ENCODE results near the gene PER3. TPM values are rescaled to one million over a fixed set of nuclear protein-coding genes. Genes with fewer than 3 reads are reported as not detected.

PER3 gene
- total RNA-seq, 4 donors from 2014 or later: 6.7 to 21.0 (median 8.9) TPM

DNA sequence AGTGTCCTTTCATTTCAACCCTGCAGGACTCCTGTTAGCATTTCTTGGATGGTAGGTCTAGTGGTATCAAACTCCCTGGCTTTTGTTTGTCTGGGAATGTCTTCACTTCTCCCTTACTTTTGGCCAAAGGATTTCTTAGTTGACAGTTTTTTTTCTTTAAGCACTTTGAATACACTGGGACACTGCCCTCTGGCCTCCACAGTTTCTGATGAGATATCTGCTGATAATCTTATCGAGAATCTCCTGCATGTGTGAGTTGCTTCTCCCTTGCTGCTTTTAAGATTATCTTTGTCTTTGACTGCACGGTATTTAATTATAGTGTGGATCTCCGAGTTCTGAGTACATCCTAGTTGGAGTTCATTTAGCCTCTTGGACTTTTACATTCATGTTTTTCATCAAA, 55.4 kb downstream of the PER3 start:
- H3K36me3 ChIP-seq: peaks cover 0 to 100% (median 26%) of the 10 kb centered on the region in 3 donors

DNA sequence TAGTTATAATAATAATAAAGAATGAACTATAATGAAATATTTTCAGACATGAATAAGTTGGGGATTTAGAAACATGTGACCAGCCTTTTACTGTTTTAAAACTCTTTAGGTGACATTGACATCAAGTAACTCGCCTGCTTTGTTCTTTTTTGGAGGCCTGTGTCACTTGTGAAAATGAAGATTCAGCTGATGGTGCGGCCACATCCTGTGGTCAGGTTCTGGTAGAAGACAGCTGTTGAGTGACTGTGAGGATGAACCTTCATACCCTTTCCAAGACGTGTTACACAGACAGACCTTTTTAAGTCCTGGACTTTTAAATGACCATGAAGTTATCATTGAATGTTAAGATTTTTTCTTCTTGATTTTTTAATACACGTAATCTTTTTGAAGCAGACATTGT, 58.4 kb downstream of the PER3 start:
- intact Hi-C loops (cut with DNase I): no loop called here
- TF ChIP-seq, protein P1, sequence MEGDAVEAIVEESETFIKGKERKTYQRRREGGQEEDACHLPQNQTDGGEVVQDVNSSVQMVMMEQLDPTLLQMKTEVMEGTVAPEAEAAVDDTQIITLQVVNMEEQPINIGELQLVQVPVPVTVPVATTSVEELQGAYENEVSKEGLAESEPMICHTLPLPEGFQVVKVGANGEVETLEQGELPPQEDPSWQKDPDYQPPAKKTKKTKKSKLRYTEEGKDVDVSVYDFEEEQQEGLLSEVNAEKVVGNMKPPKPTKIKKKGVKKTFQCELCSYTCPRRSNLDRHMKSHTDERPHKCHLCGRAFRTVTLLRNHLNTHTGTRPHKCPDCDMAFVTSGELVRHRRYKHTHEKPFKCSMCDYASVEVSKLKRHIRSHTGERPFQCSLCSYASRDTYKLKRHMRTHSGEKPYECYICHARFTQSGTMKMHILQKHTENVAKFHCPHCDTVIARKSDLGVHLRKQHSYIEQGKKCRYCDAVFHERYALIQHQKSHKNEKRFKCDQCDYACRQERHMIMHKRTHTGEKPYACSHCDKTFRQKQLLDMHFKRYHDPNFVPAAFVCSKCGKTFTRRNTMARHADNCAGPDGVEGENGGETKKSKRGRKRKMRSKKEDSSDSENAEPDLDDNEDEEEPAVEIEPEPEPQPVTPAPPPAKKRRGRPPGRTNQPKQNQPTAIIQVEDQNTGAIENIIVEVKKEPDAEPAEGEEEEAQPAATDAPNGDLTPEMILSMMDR (IDR thresholded peaks at IDR 0.05): no peak
- TF ChIP-seq POLR2A (IDR thresholded peaks at IDR 0.05): no peak
- no peaks in the 10 kb centered on the region for H3K4me1 ChIP-seq
- DNase-seq: no peak
- H3K9me3 ChIP-seq: peaks cover 0 to 9% (median 0%) of the 10 kb centered on the region in 3 donors
- 79 to 86% methylated on average over 4 of the region's 4 CpGs for WGBS, 2 donors
- no peak overlapping the region for H3K27ac ChIP-seq
- peaks cover 0 to 83% (median 14%) of the 10 kb centered on the region in 3 donors for H3K36me3 ChIP-seq
- H3K27me3 ChIP-seq: no peaks in the 10 kb centered on the region
- no peak overlapping the region for H3K4me3 ChIP-seq

More for the DNA sequence above, 55.4 kb downstream of the PER3 start:
- WGBS, 2 donors: 95% methylated on average over 3 of the region's 3 CpGs
- TF ChIP-seq, protein P1 (IDR thresholded peaks at IDR 0.05): no peak
- TF ChIP-seq POLR2A (IDR thresholded peaks at IDR 0.05): no peak
- Histone ChIP-seq H3K4me1 (no peaks in the 10 kb centered on the region), H3K9me3 (peaks cover 0 to 9% (median 0%) of the 10 kb centered on the region in 3 donors), H3K27ac (no peak overlapping the region), H3K27me3 (no peaks in the 10 kb centered on the region), H3K4me3 (no peak overlapping the region)
- no peak for DNase-seq
- intact Hi-C loops (cut with DNase I): no loop called here

DNA sequence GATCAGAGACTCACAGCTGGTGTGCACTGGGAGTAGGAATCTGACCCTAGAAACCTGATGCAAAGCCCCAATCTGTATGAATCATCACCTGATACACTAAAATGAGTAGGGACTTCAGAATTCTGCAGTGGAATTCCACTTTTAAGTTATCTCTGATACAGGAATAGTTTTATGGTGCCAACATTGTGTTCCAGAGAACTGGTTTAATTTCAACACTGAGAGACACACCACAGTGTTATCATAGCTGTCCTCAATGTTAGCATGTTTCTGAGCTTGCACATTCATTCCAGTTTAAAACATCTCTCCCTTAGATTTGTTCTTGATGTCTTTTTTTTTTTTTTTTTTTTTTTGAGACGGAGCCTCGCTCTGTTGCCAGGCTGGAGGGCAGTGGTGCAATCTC, 61.7 kb downstream of the PER3 start:
- TF ChIP-seq POLR2A (IDR thresholded peaks at IDR 0.05): no peak
- TF ChIP-seq, protein P1 (IDR thresholded peaks at IDR 0.05): no peak

DNA sequence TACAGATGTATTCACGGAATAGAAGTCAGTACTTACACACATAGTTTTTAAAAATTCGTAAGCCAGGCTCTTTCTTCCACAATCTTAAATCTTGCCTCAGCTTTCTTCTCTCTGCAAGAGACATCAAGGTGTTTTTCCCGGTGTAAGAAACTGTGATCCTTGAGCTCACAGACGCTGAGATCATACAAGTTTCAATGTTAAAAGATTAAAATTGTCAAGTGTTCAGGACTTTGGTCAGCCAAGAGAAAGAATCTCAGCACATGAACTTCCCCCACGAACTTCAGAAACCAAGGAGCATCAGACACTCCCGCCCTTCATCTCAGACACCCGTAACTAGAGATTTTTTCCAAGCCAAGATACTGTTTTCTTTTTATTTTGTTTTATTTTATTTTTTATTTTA, 62.6 kb downstream of the PER3 start:
- Histone ChIP-seq H3K9me3 (no peaks in the 10 kb centered on the region), H3K27me3 (no peaks in the 10 kb centered on the region), H3K27ac (no peak overlapping the region), H3K4me3 (no peak overlapping the region), H3K4me1 (no peaks in the 10 kb centered on the region), H3K36me3 (peaks cover 0 to 42% (median 0%) of the 10 kb centered on the region in 3 donors)
- no peak for DNase-seq
- WGBS, 2 donors: 90 to 92% methylated on average over 7 of the region's 7 CpGs
- TF ChIP-seq, protein P1 (IDR thresholded peaks at IDR 0.05): no peak
- TF ChIP-seq POLR2A (IDR thresholded peaks at IDR 0.05): no peak
- intact Hi-C loops (cut with DNase I): no loop called here

More for the DNA sequence above, 61.7 kb downstream of the PER3 start:
- no peaks in the 10 kb centered on the region for H3K4me1 ChIP-seq
- H3K4me3 ChIP-seq: no peak overlapping the region
- H3K27me3 ChIP-seq: no peaks in the 10 kb centered on the region
- no peaks in the 10 kb centered on the region for H3K9me3 ChIP-seq
- no peak overlapping the region for H3K27ac ChIP-seq
- intact Hi-C loops (cut with DNase I): no loop called here
- WGBS, 2 donors: 80 to 100% methylated on average over 1 to 2 of the region's 2 CpGs
- DNase-seq: no peak
- peaks cover 0 to 51% (median 0%) of the 10 kb centered on the region in 3 donors for H3K36me3 ChIP-seq

DNA sequence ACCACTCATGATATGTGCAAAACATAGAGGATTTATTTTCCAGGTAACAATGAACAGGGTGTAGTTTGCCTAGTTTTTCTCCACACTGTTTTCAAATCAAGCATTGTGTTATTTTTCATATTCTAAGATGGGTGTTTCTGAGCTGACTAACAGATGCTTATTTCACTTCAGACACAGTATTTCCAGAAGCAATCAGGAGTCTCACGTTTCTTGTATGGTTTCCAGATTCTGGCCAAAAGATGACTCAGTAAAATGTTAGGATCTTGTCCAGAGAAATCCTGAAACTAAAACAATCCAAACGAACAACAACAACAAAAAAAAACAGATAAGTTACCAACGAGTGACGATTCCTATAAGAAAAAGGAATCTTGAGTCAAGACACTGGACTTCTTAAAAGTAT, 63.5 kb downstream of the PER3 start:
- Histone ChIP-seq H3K27ac (no peak overlapping the region), H3K27me3 (no peaks in the 10 kb centered on the region), H3K4me1 (no peaks in the 10 kb centered on the region), H3K9me3 (no peaks in the 10 kb centered on the region), H3K36me3 (peaks cover 0 to 33% (median 0%) of the 10 kb centered on the region in 3 donors), H3K4me3 (no peak overlapping the region)
- DNase-seq: no peak
- intact Hi-C loops (cut with DNase I): no loop called here
- no peak for TF ChIP-seq POLR2A (IDR thresholded peaks at IDR 0.05)
- TF ChIP-seq, protein P1 (IDR thresholded peaks at IDR 0.05): no peak
- 38 to 40% methylated on average over 4 of the region's 4 CpGs for WGBS, 2 donors

Data from esophagus squamous epithelium (tissue), 5 donors.